ENCODE results near the gene AP5B1. TPM values are rescaled to one million over a fixed set of nuclear protein-coding genes. Genes with fewer than 3 reads are reported as not detected.

The AP5B1 gene
- total and polyA plus RNA-seq, 8 donors: 2.9 to 39.0 (median 3.8) TPM

GRCh38 chr11:65744026-65744698, 36.6 kb downstream of the AP5B1 start:
- Histone ChIP-seq H3K4me1 (no peaks in the 10 kb centered on the region), H3K27ac (no peak overlapping the region), H3K4me3 (no peak overlapping the region), H3K27me3 (no peaks in the 10 kb centered on the region), H3K36me3 (no peaks in the 10 kb centered on the region), H3K9me3 (no peaks in the 10 kb centered on the region)
- DNase-seq (peak in 1 of 4 donors; percentile 39), ATAC-seq (peak; percentile 65)
- intact Hi-C loops (cut with DNase I): no loop called here
- no peak for TF ChIP-seq CTCF (IDR thresholded peaks at IDR 0.05)

GRCh38 chr11:65743681-65744025, 37.1 kb downstream of the AP5B1 start:
- DNase-seq (no peak), ATAC-seq (no peak)
- no peaks in the 10 kb centered on the region for H3K36me3 ChIP-seq
- no peak overlapping the region for H3K27ac ChIP-seq
- H3K4me3 ChIP-seq: no peak overlapping the region
- H3K9me3 ChIP-seq: no peaks in the 10 kb centered on the region
- TF ChIP-seq CTCF (IDR thresholded peaks at IDR 0.05): no peak
- H3K4me1 ChIP-seq: no peaks in the 10 kb centered on the region
- H3K27me3 ChIP-seq: no peaks in the 10 kb centered on the region
- intact Hi-C loops (cut with DNase I): no loop called here

- Histone ChIP-seq H3K27ac (no peak overlapping the region), H3K4me3 (no peak overlapping the region), H3K36me3 (no peaks in the 10 kb centered on the region), H3K27me3 (peaks cover 0 to 3% of the 10 kb centered on the region in 2 donors), H3K4me1 (no peaks in the 10 kb centered on the region), H3K9me3 (no peaks in the 10 kb centered on the region)
- DNase-seq (no peak), ATAC-seq (no peak)
- intact Hi-C loops (cut with DNase I): no loop called here
- no peak for TF ChIP-seq CTCF (IDR thresholded peaks at IDR 0.05)
Measured at GRCh38 chr11:65742353-65742752, 38.4 kb downstream of the AP5B1 start.

- ATAC-seq: no peak
- no peak overlapping the region for H3K4me3 ChIP-seq
Measured at GRCh38 chr11:65741185-65741584, 39.6 kb downstream of the AP5B1 start.

GRCh38 chr11:65739022-65739421, 41.8 kb downstream of the AP5B1 start:
- Histone ChIP-seq H3K27ac (no peak overlapping the region), H3K4me3 (no peak overlapping the region), H3K36me3 (no peaks in the 10 kb centered on the region), H3K4me1 (no peaks in the 10 kb centered on the region), H3K9me3 (peaks cover 0 to 4% of the 10 kb centered on the region in 2 donors), H3K27me3 (peaks cover 0 to 7% of the 10 kb centered on the region in 2 donors)
- intact Hi-C loops (cut with DNase I): no loop called here
- DNase-seq (no peak), ATAC-seq (no peak)
- TF ChIP-seq CTCF (IDR thresholded peaks at IDR 0.05): no peak

More at GRCh38 chr11:65741185-65741584, 39.6 kb downstream of the AP5B1 start:
- no peak for DNase-seq
- TF ChIP-seq CTCF (IDR thresholded peaks at IDR 0.05): no peak
- intact Hi-C loops (cut with DNase I): no loop called here
- H3K27me3 ChIP-seq: peaks cover 0 to 3% of the 10 kb centered on the region in 2 donors
- H3K4me1 ChIP-seq: no peaks in the 10 kb centered on the region
- no peak overlapping the region for H3K27ac ChIP-seq
- H3K36me3 ChIP-seq: no peaks in the 10 kb centered on the region
- peaks cover 0 to 4% of the 10 kb centered on the region in 2 donors for H3K9me3 ChIP-seq
